Subcutaneous adipose tissue (tissue), 4 donors: ENCODE results near the gene LRRC61. TPM values are rescaled to one million over a fixed set of nuclear protein-coding genes. Genes with fewer than 3 reads are reported as not detected.

Source experiments
- CTCF ChIP-seq: fragments of 450-650 bp; IDR thresholded peaks from one replicate; pipeline ENCODE4 v1.5.1; 2016; ENCODE audit warnings: low read depth, mild to moderate bottlenecking, control low read depth, antibody characterized with exemption, moderate library complexity
- total RNA-seq, 4 donors: library from RNA; depleted of rRNA; stranded (reverse); fragments of >200 nt; gene quantifications; one replicate each; pipeline ENCODE4 v1.1.0, GENCODE V29; 2016

LRRC61 gene
- total RNA-seq, 4 donors from 2014 or later, result 1.6 to 8.4 (median 5.1) TPM

DNA sequence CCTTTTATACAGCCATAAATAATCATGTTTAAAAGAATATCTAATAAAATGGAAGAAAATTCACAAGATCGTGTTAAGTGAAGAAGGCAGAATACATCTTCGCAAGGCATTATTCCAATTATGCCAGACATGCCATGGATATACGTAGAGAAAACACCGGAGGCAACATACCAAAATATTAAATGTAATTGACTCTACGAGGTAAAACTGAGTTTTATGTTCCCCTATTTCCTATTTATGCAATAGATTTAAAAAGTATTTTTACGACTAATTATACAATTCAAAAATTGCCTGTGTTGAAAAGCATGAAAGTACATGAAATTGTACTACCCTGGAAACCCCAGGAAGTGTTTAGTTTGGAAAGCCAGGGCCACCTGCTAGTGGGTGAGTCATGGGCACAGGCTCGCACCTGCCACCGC, 44.5 kb downstream of the LRRC61 start:
- TF ChIP-seq CTCF, result no peak

DNA sequence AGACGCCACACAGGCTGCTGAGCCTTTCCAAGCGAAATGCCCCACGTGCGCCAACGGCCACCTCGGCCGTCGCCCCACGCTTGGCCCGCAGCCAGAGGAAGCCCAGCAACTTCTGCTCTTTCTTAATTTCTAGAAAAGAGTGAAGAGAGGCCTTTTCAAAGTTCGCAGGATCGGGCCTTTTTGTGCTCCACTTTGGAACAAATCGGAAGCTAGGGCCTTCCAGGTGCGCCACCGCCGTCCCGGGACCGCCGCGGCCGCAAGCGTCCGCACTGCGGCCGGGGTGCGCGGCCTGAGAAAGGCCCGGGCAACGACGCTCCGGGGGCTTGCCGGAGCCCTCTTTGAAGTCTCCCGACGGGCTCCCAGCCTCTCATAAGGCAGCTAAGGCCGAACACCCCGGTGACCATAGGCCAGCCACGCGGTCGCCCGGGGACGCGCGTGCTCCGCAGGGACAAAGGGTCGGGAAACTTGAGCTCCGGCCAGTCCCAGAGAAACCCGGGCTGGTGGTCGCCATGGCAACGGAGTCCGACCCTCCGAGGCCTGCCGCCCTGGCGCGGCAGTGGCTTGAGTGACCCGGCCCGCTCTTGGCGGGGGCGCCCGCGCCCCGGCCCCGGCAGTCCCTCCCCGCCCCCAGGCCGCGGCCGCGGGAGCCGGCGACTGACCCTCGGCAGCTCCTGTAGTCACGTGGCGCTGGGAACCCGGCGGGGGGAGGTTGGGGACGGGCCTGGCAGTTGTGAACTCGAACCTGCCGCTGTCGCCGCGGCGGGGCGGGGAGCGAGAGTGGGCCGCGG, 45.1 kb downstream of the LRRC61 start, which contains the start of gene REPIN1:
Gene REPIN1, plus strand, starts transcription at position 727 of the 788 bp plus-strand sequence. CDS start 890 bp downstream, outside the sequence.
- TF ChIP-seq CTCF, result no peak

- TF ChIP-seq CTCF, result no peak
These were observed 46.0 kb downstream of the LRRC61 start for GRCh38 chr7:150368884-150369747.

DNA sequence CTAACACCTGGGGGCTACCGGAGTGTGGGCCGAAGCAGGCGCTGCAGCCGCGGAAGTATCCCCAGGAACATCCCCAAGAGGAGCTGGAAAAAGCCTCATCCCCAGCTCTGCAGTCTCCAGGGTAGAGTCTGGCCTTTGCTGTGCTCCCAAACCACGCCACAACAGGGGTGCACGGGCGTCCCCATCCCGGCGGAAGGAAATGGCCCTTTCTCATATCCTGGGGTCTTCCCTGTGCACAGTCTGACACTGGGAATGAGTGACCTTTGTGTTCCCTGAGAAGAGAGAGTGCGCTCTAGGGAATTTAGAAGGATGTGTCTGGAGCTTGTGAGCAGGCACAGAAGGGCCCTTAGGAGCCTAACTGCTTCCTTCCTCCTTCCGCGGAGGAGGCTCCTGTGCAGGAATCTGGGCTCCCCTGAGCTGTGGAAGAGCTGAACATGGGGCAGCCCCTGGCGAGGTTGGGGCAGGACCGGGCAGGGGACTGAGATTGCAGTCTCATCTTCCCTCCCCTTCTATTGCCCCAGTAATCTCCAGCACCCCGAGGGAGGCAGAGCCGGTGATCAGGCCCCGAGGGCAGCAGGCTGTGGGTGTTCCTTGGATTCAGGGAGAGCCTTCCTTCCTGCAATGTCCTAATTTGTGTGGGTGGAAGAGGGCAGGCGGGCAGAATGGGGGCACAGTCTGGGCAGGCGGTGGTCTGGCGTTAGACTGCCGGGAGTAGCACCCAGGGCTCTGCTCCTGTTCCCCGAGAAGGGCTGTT, 46.8 kb downstream of the LRRC61 start:
- no peak for TF ChIP-seq CTCF

GRCh38 chr7:150370612-150371071, 47.5 kb downstream of the LRRC61 start:
- TF ChIP-seq CTCF, result no peak

DNA sequence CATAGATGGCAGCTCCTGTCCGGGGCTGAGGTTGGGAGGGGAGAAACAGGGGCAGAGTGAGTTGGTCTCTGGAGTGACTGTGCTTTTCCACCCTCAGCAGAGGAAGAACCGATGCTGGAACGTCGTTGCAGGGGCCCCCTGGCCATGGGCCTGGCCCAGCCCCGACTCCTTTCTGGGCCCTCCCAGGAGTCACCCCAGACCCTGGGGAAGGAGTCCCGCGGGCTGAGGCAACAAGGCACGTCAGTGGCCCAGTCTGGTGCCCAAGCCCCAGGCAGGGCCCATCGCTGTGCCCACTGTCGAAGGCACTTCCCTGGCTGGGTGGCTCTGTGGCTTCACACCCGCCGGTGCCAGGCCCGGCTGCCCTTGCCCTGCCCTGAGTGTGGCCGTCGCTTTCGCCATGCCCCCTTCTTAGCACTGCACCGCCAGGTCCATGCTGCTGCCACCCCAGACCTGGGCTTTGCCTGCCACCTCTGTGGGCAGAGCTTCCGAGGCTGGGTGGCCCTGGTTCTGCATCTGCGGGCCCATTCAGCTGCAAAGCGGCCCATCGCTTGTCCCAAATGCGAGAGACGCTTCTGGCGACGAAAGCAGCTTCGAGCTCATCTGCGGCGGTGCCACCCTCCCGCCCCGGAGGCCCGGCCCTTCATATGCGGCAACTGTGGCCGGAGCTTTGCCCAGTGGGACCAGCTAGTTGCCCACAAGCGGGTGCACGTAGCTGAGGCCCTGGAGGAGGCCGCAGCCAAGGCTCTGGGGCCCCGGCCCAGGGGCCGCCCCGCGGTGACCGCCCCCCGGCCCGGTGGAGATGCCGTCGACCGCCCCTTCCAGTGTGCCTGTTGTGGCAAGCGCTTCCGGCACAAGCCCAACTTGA, 48.2 kb downstream of the LRRC61 start:
- TF ChIP-seq CTCF, result no peak
